ENCODE data around the gene ADGRG3.
A peak's percentile ranks its signal among the peaks of the same experiment; 100 is the strongest.
"Not testable (repeated sequence)": the region's sequence is repeated elsewhere in the genome, so short reads cannot be mapped to it uniquely, and the experiment has no call there.

Gene ADGRG3

GRCh38 chr16:57697896-57698537, 29.9 kb downstream of the ADGRG3 start:
- no peak for DNase-seq (ENCODE audit: low spot score)

GRCh38 chr16:57698812-57699405, 30.8 kb downstream of the ADGRG3 start:
- DNase-seq (ENCODE audit: low spot score), result no peak

DNA sequence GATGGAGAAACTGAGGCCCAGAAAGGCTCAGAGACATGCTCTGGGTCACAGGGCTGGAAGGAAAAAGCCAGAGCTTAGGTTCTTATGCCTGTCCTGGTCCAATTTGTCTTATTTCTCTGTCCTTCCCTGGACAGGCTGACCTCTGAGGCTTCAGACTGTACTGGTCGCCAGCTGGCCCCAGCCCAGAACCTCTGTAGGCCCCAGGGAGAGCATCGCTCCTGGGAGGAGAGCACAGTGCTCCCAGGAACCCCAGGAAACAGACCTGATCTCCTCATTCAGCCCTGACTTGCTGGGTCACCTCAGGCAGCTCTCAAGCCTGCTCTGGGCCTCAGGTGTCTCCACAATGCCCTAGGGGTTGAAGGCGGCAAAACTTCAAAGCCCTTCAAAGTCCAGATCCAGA, 31.4 kb downstream of the ADGRG3 start:
- DNase-seq (ENCODE audit: low spot score), result no peak

GRCh38 chr16:57699899-57700298, 31.8 kb downstream of the ADGRG3 start:
- no peak for DNase-seq (ENCODE audit: low spot score)

GRCh38 chr16:57700781-57701551, 32.9 kb downstream of the ADGRG3 start:
- no peak for DNase-seq (ENCODE audit: low spot score)

GRCh38 chr16:57701759-57702371, 33.8 kb downstream of the ADGRG3 start:
- no peak for DNase-seq (ENCODE audit: low spot score)

DNA sequence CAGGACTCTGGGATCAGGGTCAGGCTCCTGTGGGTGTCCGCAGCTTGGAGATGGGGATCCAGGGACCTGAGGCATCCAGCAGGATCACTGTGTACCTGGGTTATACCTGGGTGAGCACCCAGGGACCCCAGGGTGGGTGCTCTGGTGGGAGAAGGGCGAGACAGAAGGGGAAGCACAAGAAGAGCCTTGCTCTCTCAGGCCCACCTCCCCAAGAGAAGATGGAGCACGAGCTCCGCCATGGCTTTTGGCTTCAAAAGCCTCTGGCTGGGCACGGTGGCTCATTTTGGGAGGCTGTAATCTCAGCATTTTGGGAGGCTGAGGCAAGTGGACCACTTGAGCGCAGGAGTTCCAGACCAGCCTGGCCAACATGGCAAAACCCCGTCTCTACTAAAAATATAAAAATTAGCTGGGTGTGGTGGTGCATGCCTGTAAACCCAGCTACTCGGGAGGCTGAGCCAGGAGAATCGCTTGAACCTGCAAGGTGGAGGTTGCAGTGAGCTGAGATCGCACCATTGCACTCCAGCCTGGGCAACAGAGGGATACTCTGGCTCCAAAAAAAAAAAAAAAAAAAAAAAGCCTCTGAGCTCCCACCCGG, 35.4 kb downstream of the ADGRG3 start:
- DNase-seq (ENCODE audit: low spot score), result no peak

DNA sequence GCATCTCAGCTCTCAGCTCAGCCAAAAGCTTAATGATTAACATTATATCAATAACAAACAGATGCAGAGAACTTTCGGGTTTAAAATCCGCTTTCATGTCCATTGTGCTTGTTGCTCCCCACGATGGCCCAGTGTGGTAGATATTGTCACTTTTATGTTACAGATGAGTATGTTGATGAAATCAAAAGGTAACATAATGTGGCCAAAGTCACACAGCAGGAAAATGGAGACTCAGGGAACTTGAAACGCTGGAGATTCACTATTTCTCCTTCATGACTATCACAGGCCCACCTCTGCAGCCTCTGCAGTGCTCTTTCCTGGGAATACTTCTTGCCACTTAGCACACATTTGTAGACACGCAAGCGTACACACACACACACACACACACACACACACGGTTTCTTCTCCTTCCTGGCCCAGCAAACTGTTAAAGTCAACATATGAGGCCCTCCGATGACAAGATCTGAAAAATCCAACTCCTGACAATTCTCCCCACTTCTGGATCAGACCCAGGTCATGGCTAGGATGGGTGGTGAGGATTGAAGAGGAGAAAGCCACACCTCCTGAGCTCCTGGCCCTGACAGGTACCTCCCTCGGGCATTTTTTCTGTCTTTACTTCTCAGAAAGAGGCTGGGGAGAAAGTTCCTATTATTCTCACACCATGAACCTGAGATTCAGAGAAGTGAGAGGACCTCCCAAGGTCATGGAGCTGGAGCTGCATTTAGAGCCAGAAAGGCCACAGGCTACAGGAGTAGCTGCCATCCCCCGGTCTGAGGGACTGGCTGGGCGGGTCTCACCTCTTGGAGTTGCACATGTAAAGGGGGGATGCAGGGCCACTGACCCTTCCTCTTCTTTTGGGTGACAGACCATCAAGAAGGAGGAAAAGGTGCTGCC, 36.2 kb downstream of the ADGRG3 start:
- DNase-seq (ENCODE audit: low spot score), result no peak

- no peak for DNase-seq (ENCODE audit: low spot score)
These were observed 37.1 kb downstream of the ADGRG3 start for GRCh38 chr16:57704905-57705852.

DNA sequence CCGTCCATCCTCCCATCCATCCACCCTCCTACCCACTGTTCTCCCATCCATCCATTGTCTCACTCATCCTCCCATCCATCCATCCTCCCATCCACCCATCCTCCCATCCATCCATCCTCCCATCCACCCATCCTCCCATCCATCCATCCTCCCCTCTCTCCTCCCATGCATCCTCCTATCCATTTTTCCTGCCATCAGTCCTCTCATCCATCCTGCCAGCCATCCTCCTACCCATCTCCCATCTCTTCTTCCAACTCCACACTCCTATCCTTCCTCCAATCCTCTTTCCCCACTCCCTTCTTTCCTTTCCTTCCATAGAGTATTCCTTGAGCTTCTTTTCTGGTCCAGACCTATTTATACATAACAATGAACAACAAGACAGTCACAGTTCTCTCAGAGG, 38.6 kb downstream of the ADGRG3 start:
- no peak for DNase-seq (ENCODE audit: low spot score)

- no peak for DNase-seq (ENCODE audit: low spot score)
These were observed 39.2 kb downstream of the ADGRG3 start for GRCh38 chr16:57707331-57707730.

DNA sequence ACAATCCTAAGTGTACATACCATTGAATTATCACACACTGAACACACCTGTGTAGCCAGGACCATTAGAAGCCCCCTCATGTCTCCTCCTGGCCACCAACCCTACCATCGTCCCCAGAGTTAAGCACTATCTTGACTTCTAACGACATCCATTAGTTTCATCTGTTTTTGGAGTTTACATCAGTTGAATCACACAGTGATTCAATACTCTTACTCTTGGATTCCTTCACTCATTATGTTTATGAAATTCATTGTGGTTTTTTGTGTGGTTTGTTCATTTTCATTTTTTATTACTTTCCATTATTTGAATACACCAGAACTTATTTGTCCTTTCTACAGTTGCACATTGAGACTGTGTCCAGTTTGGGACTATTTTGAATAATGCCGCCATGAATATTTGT, 40.1 kb downstream of the ADGRG3 start:
- DNase-seq (ENCODE audit: low spot score), result no peak

- no peak for DNase-seq (ENCODE audit: low spot score)
These were observed 41.6 kb downstream of the ADGRG3 start for GRCh38 chr16:57709663-57710062.

DNA sequence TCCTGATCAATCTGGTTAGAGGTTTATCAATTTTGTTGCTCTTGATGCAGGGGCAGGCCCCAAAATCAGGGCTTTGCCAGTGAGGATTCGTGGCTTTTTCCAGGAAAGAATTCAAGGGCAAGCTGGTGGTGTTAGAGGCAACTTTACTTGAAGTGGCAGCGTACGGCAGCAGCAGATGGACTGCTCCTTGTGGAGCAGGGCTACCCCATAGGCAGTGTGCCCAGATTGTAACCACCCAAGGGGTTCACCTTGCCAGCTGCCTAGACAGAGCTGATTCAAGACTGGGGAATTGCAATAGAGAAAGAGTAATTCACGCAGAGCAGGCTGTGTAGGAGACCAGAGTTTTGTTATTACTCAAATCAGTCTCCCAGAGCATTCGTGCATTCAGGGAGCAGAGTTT, 43.2 kb downstream of the ADGRG3 start:
- no peak for DNase-seq (ENCODE audit: low spot score)

- DNase-seq (ENCODE audit: low spot score), result no peak
These were observed 43.9 kb downstream of the ADGRG3 start for GRCh38 chr16:57711993-57712392.

GRCh38 chr16:57712569-57712968, 44.5 kb downstream of the ADGRG3 start:
- DNase-seq (ENCODE audit: low spot score), result not testable (repeated sequence)

DNA sequence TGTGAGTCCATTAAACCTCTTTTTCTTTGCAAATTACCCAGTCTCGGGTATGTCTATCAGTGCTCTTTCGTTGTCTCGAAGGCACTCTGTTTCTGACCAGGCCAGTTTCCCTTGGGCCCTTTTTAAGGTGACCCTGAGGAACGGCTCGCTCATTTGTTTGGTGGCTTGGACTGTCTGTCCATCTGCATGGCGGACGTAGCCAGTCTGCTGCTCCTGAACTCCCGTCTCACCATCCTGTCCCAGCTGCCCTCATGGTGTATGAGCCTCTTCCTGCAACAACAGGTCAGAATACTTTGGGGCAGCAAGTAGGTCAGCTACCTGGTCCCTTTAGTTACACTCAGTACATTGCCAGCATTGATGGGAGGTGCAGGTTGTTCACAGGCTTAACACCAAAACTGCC, 45.5 kb downstream of the ADGRG3 start:
- DNase-seq (ENCODE audit: low spot score), result no peak

DNA sequence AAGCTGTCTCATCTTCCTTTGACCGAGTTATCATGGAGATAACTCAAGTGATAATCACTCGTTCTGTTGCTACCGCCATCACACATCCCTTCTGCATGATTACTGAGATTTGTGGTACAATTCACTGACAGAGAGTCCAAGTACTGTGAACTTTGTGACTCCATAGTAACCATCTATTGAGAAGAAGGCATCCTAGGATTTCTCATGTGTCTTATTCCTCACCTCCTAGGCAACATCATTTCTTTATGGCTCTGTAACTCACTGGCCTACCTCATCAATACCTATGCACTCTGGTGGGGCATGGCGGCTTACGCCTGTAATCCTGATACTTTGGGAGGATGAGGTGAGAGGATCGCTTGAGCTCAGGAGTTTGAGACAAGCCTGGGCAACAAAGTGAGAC, 45.9 kb downstream of the ADGRG3 start:
- no peak for DNase-seq (ENCODE audit: low spot score)

DNA sequence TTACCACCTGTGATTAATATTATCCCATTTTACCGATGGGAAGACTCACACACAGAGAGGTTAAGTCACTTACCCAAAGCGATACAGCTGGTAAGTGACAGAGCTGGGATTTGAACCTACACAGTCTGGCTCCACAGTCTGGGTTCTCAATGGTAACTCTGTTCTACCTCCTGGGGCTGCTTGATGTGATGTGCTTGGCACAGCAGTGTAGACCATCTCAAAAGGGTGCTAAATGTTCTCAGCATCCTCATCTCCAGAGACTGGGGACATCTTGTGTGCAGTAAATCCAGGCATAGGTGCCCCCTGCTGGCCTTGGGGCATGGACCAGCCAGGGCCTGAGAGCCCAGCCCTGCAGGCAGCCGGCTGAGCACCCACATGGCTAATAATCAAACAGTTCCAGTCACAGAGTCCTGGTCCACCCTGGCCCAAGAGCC, 52.1 kb downstream of the ADGRG3 start:
- DNase-seq (ENCODE audit: low spot score), result peak; percentile 65
